Panc1 (cell line): Measurements from ENCODE around the gene DIS3L2. TPM values are rescaled to one million over a fixed set of nuclear protein-coding genes. Genes with fewer than 3 reads are reported as not detected.

ENCODE experiments used
- ATAC-seq: fragments of 200-7000 bp; cut with Tn5 transposase; 2 replicates; pipeline ENCODE4 v1.9.1; 2020; ENCODE audit warnings: mild to moderate bottlenecking, moderate library complexity
- BruUV-seq: library from RNA; stranded (reverse); fragments of 400-500 nt; replicated peaks from 2 replicates; lab custom pipeline; 2021; lab: Mats Ljungman, UMichigan
- CTCF ChIA-PET: fragments of 300-600 bp; sonication (Branson Sonifier 250); formaldehyde crosslinking; loops from one replicate; lab custom pipeline; 2022; ENCODE audit warnings: antibody characterized with exemption; lab: Charles Lee
- POLR2A ChIA-PET: fragments of 300-600 bp; sonication (Branson Sonifier 250); formaldehyde crosslinking; loops from one replicate; lab custom pipeline; 2022; ENCODE audit warnings: antibody characterized with exemption; lab: Charles Lee
- DNase-seq: peaks from one replicate; pipeline ENCODE4 v3.0.0-alpha.2; 2010; ENCODE audit warnings: low read depth, low spot score
- H3K27ac ChIP-seq: 2 replicates; pipeline ENCODE4 v1.5.1; 2011; ENCODE audit warnings: mild to moderate bottlenecking, low read length, inconsistent platforms
- H3K27me3 ChIP-seq: fragments of 200-500 bp; sonication (Bioruptor generic); 2 replicates; pipeline ENCODE4 v1.6.0; 2014; ENCODE audit warnings: low read length, inconsistent platforms; ENCODE audit not compliant: control insufficient read depth, insufficient read depth
- H3K36me3 ChIP-seq: fragments of 200-500 bp; sonication (Bioruptor generic); 2 replicates; pipeline ENCODE4 v1.5.1; 2014; ENCODE audit warnings: inconsistent platforms, mild to moderate bottlenecking, low read length, moderate library complexity; ENCODE audit not compliant: control insufficient read depth, insufficient read depth
- H3K4me1 ChIP-seq: 2 replicates; pipeline ENCODE4 v1.5.1; 2011; ENCODE audit warnings: inconsistent platforms, mild to moderate bottlenecking, low read length, moderate library complexity; ENCODE audit not compliant: control insufficient read depth, insufficient read depth
- H3K4me3 ChIP-seq, 2 experiments: 2 replicates each; pipeline ENCODE4 v1.5.1; 2011 to 2012; ENCODE audit warnings: low read depth in 2 of 2, low read length in 2 of 2, mild to moderate bottlenecking in 2 of 2, inconsistent platforms in 1 of 2, moderate library complexity in 1 of 2
- H3K9me3 ChIP-seq: fragments of 200-500 bp; sonication (Bioruptor generic); 2 replicates; pipeline ENCODE4 v1.5.1; 2014; ENCODE audit warnings: low read depth, mild to moderate bottlenecking, inconsistent platforms, low read length, moderate library complexity; ENCODE audit not compliant: control insufficient read depth, insufficient read depth
- POLR2AphosphoS5 ChIP-seq: IDR thresholded peaks from 2 replicates; pipeline ENCODE4 v1.6.1; 2012; ENCODE audit warnings: mild to moderate bottlenecking, low read depth, low read length, moderate library complexity
- REST ChIP-seq, 2 experiments: IDR thresholded peaks; 2 replicates each; pipeline ENCODE4 v1.6.1; 2011 to 2012; ENCODE audit warnings: low read depth in 2 of 2, control low read depth in 1 of 2, low read length in 1 of 2, mild to moderate bottlenecking in 1 of 2, moderate library complexity in 1 of 2; ENCODE audit not compliant: insufficient read depth in 1 of 2
- SIN3A ChIP-seq: IDR thresholded peaks from 2 replicates; pipeline ENCODE4 v1.6.1; 2012; ENCODE audit warnings: low read depth, mild to moderate bottlenecking, low read length, moderate library complexity, borderline replicate concordance; ENCODE audit not compliant: insufficient read depth
- TCF7L2 ChIP-seq: IDR thresholded peaks from 2 replicates; pipeline ENCODE4 v1.6.1; 2011; ENCODE audit warnings: mild to moderate bottlenecking, low read depth, low read length, inconsistent platforms
- in situ Hi-C: cut with HindIII; loops from 2 replicates; pipeline ENCODE4 v1.10.0; 2016; ENCODE audit warnings: low sequenced_read_pairs, low pct_unique_long_range_greater_than_20kb
- intact Hi-C: fragments of 100-400 bp; cut with micrococcal nuclease; formaldehyde crosslinking; loops from one replicate; pipeline ENCODE4 v1.10.0; 2022; ENCODE audit not compliant: unreplicated experiment
- total RNA-seq: library from RNA; stranded (reverse); gene quantifications from one replicate; pipeline ENCODE4 v1.2.1, GENCODE V29; 2021; ENCODE audit not compliant: unreplicated experiment
- TF ChIP-seq, protein P1 (sequence below): fragments of 450-650 bp; IDR thresholded peaks from 2 replicates; pipeline ENCODE4 v1.5.1; 2017; ENCODE audit warnings: mild to moderate bottlenecking

DIS3L2 gene
- total RNA-seq, 1 experiment from 2014 or later = 28.1 TPM

DNA sequence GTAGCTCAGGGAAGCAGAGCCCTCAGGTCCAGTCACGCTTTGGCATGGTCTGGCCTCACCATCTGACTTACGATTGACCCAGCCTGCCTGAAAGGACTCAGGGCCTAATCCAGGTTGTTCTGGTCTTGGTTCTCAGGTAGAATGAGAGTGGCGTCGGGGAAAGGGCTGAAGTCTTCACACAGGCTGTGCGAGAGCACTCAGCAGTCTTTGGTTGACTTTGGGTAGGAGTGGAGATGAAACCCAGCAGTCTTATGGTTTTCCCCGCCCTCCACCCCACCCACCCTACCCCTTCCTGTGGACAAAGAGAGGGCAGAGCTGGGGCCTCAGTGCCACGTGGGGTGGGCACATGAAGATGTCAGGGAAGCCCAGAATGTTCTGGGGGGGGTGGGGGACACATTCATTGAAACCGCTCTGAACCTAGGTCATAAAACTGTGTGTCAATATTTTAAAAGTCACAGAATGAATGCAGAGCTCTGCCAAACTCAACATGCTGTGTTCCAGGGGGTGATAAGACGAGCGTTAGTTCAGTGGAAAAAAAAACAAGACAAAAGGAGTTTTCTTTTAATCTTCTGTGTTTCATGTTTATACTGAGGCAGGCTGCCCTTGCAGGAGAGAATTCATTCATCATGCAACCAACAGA is 358.4 kb downstream of the DIS3L2 start:
- ChIA-PET CTCF (no interaction called here), POLR2A (no interaction called here)
- TF ChIP-seq TCF7L2 = no peak
- no peak for TF ChIP-seq REST (IDR thresholded peaks at IDR 0.05; ENCODE audit: insufficient read depth in 1 of 2, low read depth in 2 of 2, low read length in 1 of 2)
- TF ChIP-seq, protein P1, sequence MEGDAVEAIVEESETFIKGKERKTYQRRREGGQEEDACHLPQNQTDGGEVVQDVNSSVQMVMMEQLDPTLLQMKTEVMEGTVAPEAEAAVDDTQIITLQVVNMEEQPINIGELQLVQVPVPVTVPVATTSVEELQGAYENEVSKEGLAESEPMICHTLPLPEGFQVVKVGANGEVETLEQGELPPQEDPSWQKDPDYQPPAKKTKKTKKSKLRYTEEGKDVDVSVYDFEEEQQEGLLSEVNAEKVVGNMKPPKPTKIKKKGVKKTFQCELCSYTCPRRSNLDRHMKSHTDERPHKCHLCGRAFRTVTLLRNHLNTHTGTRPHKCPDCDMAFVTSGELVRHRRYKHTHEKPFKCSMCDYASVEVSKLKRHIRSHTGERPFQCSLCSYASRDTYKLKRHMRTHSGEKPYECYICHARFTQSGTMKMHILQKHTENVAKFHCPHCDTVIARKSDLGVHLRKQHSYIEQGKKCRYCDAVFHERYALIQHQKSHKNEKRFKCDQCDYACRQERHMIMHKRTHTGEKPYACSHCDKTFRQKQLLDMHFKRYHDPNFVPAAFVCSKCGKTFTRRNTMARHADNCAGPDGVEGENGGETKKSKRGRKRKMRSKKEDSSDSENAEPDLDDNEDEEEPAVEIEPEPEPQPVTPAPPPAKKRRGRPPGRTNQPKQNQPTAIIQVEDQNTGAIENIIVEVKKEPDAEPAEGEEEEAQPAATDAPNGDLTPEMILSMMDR = no peak
- TF ChIP-seq SIN3A = no peak
- TF ChIP-seq POLR2AphosphoS5 = no peak
- no peak overlapping the region for H3K27ac ChIP-seq
- DNase-seq (no peak), ATAC-seq (no peak)
- no peaks in the 10 kb centered on the region for H3K27me3 ChIP-seq
- no peaks in the 10 kb centered on the region for H3K36me3 ChIP-seq
- no peak overlapping the region for H3K4me3 ChIP-seq
- no TSS peak for BruUV-seq
- no peaks in the 10 kb centered on the region for H3K9me3 ChIP-seq
- no peaks in the 10 kb centered on the region for H3K4me1 ChIP-seq
- intact Hi-C loops (no loop called here), in situ Hi-C loops (no loop called here)

DNA sequence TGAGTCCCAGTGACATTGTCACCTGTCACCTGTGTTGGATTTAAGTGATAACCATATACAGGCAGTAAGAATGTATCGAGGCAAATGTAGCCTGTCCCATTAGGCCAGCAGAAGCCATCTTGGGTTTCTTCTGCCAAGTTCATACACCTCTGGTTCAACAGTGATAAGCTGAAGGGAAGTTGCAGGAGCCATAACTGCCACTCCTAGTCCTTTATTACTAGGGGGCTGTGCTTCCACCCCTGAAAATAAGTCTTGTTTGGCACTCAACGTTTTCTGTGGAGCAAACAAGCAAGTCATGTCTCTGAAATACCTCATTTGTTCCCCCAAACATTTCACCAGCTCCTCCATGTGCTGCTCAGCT is 358.9 kb downstream of the DIS3L2 start:
- Histone ChIP-seq H3K27me3 (no peaks in the 10 kb centered on the region), H3K27ac (no peak overlapping the region), H3K4me3 (no peak overlapping the region), H3K4me1 (no peaks in the 10 kb centered on the region; the same call in 1 of the 2 replicates), H3K36me3 (no peaks in the 10 kb centered on the region), H3K9me3 (no peaks in the 10 kb centered on the region)
- intact Hi-C loops (no loop called here), in situ Hi-C loops (no loop called here)
- no peak for DNase-seq
- ATAC-seq = no peak
- POLR2A ChIA-PET = no interaction called here
- CTCF ChIA-PET = no interaction called here
- BruUV-seq = no TSS peak
- TF ChIP-seq REST (IDR thresholded peaks at IDR 0.05; ENCODE audit: insufficient read depth in 1 of 2, low read depth in 2 of 2, low read length in 1 of 2) (no peak), POLR2AphosphoS5 (no peak), SIN3A (no peak), TCF7L2 (no peak)
- TF ChIP-seq, protein P1 = no peak
